ENCODE measurements around the gene RBM20.

DNA sequence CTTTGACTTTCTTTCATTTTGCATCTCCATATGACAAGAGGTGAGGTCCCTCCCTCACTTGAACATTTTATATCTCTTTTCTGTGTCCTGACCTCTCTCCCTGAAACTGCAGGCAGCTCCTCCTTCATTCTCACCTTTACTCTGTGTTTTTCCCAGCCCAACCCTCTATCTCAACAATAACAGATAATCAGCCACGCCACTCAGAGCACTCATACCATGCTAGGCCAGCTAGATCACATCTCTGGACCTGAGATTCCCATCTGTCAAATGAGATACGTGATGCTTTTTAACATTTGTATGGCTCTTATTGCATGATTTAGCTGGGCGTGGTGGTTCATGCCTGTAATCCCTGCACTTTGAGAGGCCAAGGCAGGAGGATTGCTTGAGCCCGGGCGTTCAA, 164.5 kb downstream of the RBM20 start:
- TF ChIP-seq, protein P1, sequence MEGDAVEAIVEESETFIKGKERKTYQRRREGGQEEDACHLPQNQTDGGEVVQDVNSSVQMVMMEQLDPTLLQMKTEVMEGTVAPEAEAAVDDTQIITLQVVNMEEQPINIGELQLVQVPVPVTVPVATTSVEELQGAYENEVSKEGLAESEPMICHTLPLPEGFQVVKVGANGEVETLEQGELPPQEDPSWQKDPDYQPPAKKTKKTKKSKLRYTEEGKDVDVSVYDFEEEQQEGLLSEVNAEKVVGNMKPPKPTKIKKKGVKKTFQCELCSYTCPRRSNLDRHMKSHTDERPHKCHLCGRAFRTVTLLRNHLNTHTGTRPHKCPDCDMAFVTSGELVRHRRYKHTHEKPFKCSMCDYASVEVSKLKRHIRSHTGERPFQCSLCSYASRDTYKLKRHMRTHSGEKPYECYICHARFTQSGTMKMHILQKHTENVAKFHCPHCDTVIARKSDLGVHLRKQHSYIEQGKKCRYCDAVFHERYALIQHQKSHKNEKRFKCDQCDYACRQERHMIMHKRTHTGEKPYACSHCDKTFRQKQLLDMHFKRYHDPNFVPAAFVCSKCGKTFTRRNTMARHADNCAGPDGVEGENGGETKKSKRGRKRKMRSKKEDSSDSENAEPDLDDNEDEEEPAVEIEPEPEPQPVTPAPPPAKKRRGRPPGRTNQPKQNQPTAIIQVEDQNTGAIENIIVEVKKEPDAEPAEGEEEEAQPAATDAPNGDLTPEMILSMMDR (IDR thresholded peaks at IDR 0.05 in 4 of 5, conservative IDR thresholded peaks at IDR 0.05 in 1 of 5) = no peak
- no peak for TF ChIP-seq POLR2A (IDR thresholded peaks at IDR 0.05)
